Stimulated activated CD4-positive, alpha-beta T cell treated with anti-CD3 and anti-CD28 coated beads, Interleukin-1b, Interleukin-23, amount 100 ng/mL, for 24 hours (primary cell): ENCODE measurements around the gene KLHL5.
"Not testable (repeated sequence)": the region's sequence is repeated elsewhere in the genome, so short reads cannot be mapped to it uniquely, and the experiment has no call there.

Experiments used
- DNase-seq, 4 experiments: peaks; one replicate each; pipeline ENCODE4 v3.0.0-alpha.2; 2020; ENCODE audit warnings: low read depth in 4 of 4, low spot score in 1 of 4

Gene KLHL5

GRCh38 chr4:39062094-39062769 is at the start of gene KLHL5:
Gene KLHL5 (plus strand): TSS chr4:39062232. CDS start chr4:39062653, 421 bp downstream.
- DNase-seq, result no peak

GRCh38 chr4:39014028-39014427 is 48.0 kb upstream of the KLHL5 start:
- no peak for DNase-seq

GRCh38 chr4:39020130-39020529 is 41.9 kb upstream of the KLHL5 start:
- no peak for DNase-seq

GRCh38 chr4:39021631-39022030 is 40.4 kb upstream of the KLHL5 start:
- no peak for DNase-seq

- DNase-seq, result no peak
Observed at GRCh38 chr4:39022241-39022640, 39.8 kb upstream of the KLHL5 start.

GRCh38 chr4:39023059-39023458 is 39.0 kb upstream of the KLHL5 start:
- no peak for DNase-seq

- no peak for DNase-seq
Observed at GRCh38 chr4:39024311-39024865, 37.6 kb upstream of the KLHL5 start.

GRCh38 chr4:39025552-39026085 is 36.4 kb upstream of the KLHL5 start:
- DNase-seq, result no peak

- no peak for DNase-seq
Observed at GRCh38 chr4:39026096-39026495, 35.9 kb upstream of the KLHL5 start.

- no peak for DNase-seq
Observed at GRCh38 chr4:39029752-39030694, 32.0 kb upstream of the KLHL5 start.

- DNase-seq, result no peak
Observed at GRCh38 chr4:39030725-39031124, 31.3 kb upstream of the KLHL5 start.

- not testable (repeated sequence) for DNase-seq
Observed at GRCh38 chr4:39031590-39032020, 30.4 kb upstream of the KLHL5 start.

- no peak for DNase-seq
Observed at GRCh38 chr4:39032218-39033085, 29.6 kb upstream of the KLHL5 start, which contains the start of gene TMEM156. Gene TMEM156 (minus strand): TSS chr4:39032409. CDS start chr4:39032313, 96 bp downstream.

GRCh38 chr4:39036172-39036571 is 25.9 kb upstream of the KLHL5 start:
- DNase-seq, result no peak

GRCh38 chr4:39037491-39037825 is 24.6 kb upstream of the KLHL5 start:
- no peak for DNase-seq

- DNase-seq, result no peak
Observed at GRCh38 chr4:39037941-39038340, 24.1 kb upstream of the KLHL5 start.

- no peak for DNase-seq
Observed at GRCh38 chr4:39039108-39039507, 22.9 kb upstream of the KLHL5 start.

GRCh38 chr4:39042366-39042765 is 19.7 kb upstream of the KLHL5 start:
- no peak for DNase-seq

- no peak for DNase-seq
Observed at GRCh38 chr4:39043058-39043860, 18.8 kb upstream of the KLHL5 start.

GRCh38 chr4:39043861-39044363 is 18.1 kb upstream of the KLHL5 start:
- no peak for DNase-seq
